Rectal smooth muscle tissue (tissue), 1 donor: ENCODE data around the gene MYO18B.

Experiments used
- H3K27ac ChIP-seq: one replicate; pipeline ENCODE4 v1.7.0; 2013; ENCODE audit warnings: low read depth, low read length, inconsistent platforms
- H3K27me3 ChIP-seq: one replicate; pipeline ENCODE4 v1.7.0; 2013; ENCODE audit warnings: low read length; ENCODE audit not compliant: control insufficient read depth, insufficient read depth
- H3K36me3 ChIP-seq: one replicate; pipeline ENCODE4 v1.7.0; 2013; ENCODE audit warnings: low read length; ENCODE audit not compliant: control insufficient read depth, insufficient read depth
- H3K4me1 ChIP-seq: one replicate; pipeline ENCODE4 v1.7.0; 2013; ENCODE audit warnings: low read length; ENCODE audit not compliant: control insufficient read depth, insufficient read depth
- H3K4me3 ChIP-seq: one replicate; pipeline ENCODE4 v1.7.0; 2013; ENCODE audit warnings: low read length
- H3K9ac ChIP-seq: one replicate; pipeline ENCODE4 v1.7.0; 2013; ENCODE audit warnings: low read length

The MYO18B gene

GRCh38 chr22:25802018-25802417, 60.0 kb downstream of the MYO18B start:
- Histone ChIP-seq H3K4me3 (no peak overlapping the region), H3K9ac (no peak overlapping the region), H3K27ac (no peak overlapping the region), H3K27me3 (peaks cover 4% of the 10 kb centered on the region), H3K36me3 (no peaks in the 10 kb centered on the region), H3K4me1 (peaks cover 2% of the 10 kb centered on the region)

GRCh38 chr22:25804676-25805075, 62.7 kb downstream of the MYO18B start:
- Histone ChIP-seq H3K4me3 (no peak overlapping the region), H3K9ac (no peak overlapping the region), H3K27ac (no peak overlapping the region), H3K4me1 (no peaks in the 10 kb centered on the region), H3K36me3 (no peaks in the 10 kb centered on the region), H3K27me3 (peaks cover 4% of the 10 kb centered on the region)

- Histone ChIP-seq H3K27ac (no peak overlapping the region), H3K27me3 (peaks cover 4% of the 10 kb centered on the region), H3K9ac (no peak overlapping the region), H3K4me1 (no peaks in the 10 kb centered on the region), H3K4me3 (no peak overlapping the region), H3K36me3 (no peaks in the 10 kb centered on the region)
These were observed 64.6 kb downstream of the MYO18B start for GRCh38 chr22:25806579-25806978.

- no peak overlapping the region for H3K9ac ChIP-seq
- H3K4me3 ChIP-seq: no peak overlapping the region
- no peaks in the 10 kb centered on the region for H3K27me3 ChIP-seq
- H3K27ac ChIP-seq: no peak overlapping the region
- H3K4me1 ChIP-seq: no peaks in the 10 kb centered on the region
- H3K36me3 ChIP-seq: no peaks in the 10 kb centered on the region
These were observed 72.7 kb downstream of the MYO18B start for GRCh38 chr22:25814685-25815084.

GRCh38 chr22:25815561-25815960, 73.6 kb downstream of the MYO18B start:
- Histone ChIP-seq H3K27me3 (no peaks in the 10 kb centered on the region), H3K27ac (no peak overlapping the region), H3K4me3 (no peak overlapping the region), H3K36me3 (no peaks in the 10 kb centered on the region), H3K9ac (no peak overlapping the region), H3K4me1 (no peaks in the 10 kb centered on the region)

GRCh38 chr22:25816522-25817059, 74.6 kb downstream of the MYO18B start:
- Histone ChIP-seq H3K27ac (no peak overlapping the region), H3K4me3 (no peak overlapping the region), H3K9ac (no peak overlapping the region), H3K27me3 (no peaks in the 10 kb centered on the region), H3K36me3 (no peaks in the 10 kb centered on the region), H3K4me1 (no peaks in the 10 kb centered on the region)

GRCh38 chr22:25817092-25817943, 75.3 kb downstream of the MYO18B start:
- H3K27me3 ChIP-seq: no peaks in the 10 kb centered on the region

GRCh38 chr22:25818541-25818940, 76.6 kb downstream of the MYO18B start:
- Histone ChIP-seq H3K4me3 (no peak overlapping the region), H3K9ac (no peak overlapping the region), H3K27me3 (no peaks in the 10 kb centered on the region), H3K36me3 (no peaks in the 10 kb centered on the region), H3K4me1 (no peaks in the 10 kb centered on the region), H3K27ac (no peak overlapping the region)

More at GRCh38 chr22:25817092-25817943, 75.3 kb downstream of the MYO18B start:
- Histone ChIP-seq H3K36me3 (no peaks in the 10 kb centered on the region), H3K27ac (no peak overlapping the region), H3K9ac (no peak overlapping the region), H3K4me1 (no peaks in the 10 kb centered on the region), H3K4me3 (no peak overlapping the region)

- H3K9ac ChIP-seq: no peak overlapping the region
- H3K4me1 ChIP-seq: no peaks in the 10 kb centered on the region
- no peak overlapping the region for H3K4me3 ChIP-seq
- no peaks in the 10 kb centered on the region for H3K36me3 ChIP-seq
- no peaks in the 10 kb centered on the region for H3K27me3 ChIP-seq
- H3K27ac ChIP-seq: no peak overlapping the region
These were observed 80.4 kb downstream of the MYO18B start for GRCh38 chr22:25822344-25822743.

GRCh38 chr22:25823276-25823675, 81.3 kb downstream of the MYO18B start:
- Histone ChIP-seq H3K4me1 (no peaks in the 10 kb centered on the region), H3K27ac (no peak overlapping the region), H3K9ac (no peak overlapping the region), H3K4me3 (no peak overlapping the region), H3K36me3 (no peaks in the 10 kb centered on the region), H3K27me3 (no peaks in the 10 kb centered on the region)

GRCh38 chr22:25824828-25825423, 82.9 kb downstream of the MYO18B start:
- H3K27ac ChIP-seq: no peak overlapping the region
- H3K36me3 ChIP-seq: no peaks in the 10 kb centered on the region
- no peaks in the 10 kb centered on the region for H3K27me3 ChIP-seq
- H3K9ac ChIP-seq: no peak overlapping the region
- H3K4me1 ChIP-seq: no peaks in the 10 kb centered on the region
- no peak overlapping the region for H3K4me3 ChIP-seq

- Histone ChIP-seq H3K4me3 (no peak overlapping the region), H3K36me3 (no peaks in the 10 kb centered on the region), H3K27ac (no peak overlapping the region), H3K9ac (no peak overlapping the region), H3K27me3 (no peaks in the 10 kb centered on the region), H3K4me1 (no peaks in the 10 kb centered on the region)
These were observed 85.4 kb downstream of the MYO18B start for GRCh38 chr22:25827415-25827814.
